ENCODE measurements around the gene EPN1.

DNA sequence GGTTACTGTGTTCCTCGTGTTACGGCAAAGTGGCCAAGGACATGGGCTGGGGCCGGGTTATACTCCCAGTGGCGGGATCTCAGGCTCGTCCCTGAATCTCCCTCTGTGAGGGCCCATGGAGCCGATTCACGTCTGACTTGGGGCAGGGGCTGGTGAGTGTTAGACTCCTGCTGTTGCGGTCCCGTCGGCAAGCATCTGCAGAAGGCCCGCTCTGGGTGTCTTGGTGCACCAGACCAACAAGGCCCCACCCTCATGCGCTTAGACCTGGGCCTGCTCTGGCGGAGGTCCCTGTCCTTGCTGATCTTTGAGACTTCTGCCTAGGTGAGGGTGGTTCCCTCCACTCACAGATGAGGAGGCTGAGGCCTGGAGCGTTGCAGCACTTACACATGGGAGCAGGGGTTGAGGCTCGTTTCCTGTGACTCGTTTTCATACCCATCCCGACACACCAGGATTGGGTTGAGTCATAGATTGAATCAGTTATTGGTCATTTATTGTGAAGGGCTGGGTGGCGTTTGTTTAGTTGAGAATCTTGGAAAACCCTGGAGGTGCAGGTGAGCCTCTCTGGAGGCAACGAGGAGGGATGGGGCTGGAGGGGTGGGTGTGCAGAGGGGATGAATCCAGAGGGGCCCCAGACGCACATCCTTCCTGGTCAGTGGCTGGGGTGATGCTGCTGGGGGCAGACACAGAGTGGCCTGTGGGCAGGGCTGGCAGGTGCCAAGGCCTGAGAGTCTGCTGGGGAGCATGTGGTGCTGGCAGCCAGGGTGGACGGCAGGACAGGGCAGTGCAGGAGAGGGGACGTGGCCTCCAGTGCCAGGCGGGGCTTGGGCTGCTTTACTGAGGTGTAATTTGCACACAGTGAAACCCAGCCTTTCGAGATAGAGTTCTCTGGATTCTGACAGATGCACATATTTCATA lies 4.6 kb downstream of the EPN1 start:
- TF ChIP-seq POLR2A (IDR thresholded peaks at IDR 0.05; ENCODE audit: low read depth, low read length), result no peak
- TF ChIP-seq TAF1 (IDR thresholded peaks at IDR 0.05; ENCODE audit: low read depth, low read length), result no peak
